Left lung (tissue), 10 donors: ENCODE results near the gene WRAP73. TPM values are rescaled to one million over a fixed set of nuclear protein-coding genes. Genes with fewer than 3 reads are reported as not detected.

ENCODE experiments used
- ATAC-seq: fragments of 200-7000 bp; cut with Tn5 transposase; one replicate; pipeline ENCODE4 v1.9.1; 2020; ENCODE audit warnings: moderate library complexity
- DNase-seq, 4 donors: peaks; one replicate each; pipeline ENCODE4 v3.0.0-alpha.2; 2013 to 2020
- H3K27ac ChIP-seq, 2 donors: fragments of 200-600 bp; sonication (generic) in 1 of 2; one replicate each; pipeline versions ENCODE4 v1.5.0 to v1.8.0; 2020 to 2021
- H3K27me3 ChIP-seq, 2 donors: fragments of 200-600 bp; sonication (generic) in 1 of 2; one replicate each; pipeline versions ENCODE4 v1.5.0 to v1.8.0; 2020 to 2021
- H3K36me3 ChIP-seq, 2 donors: fragments of 200-600 bp; sonication (generic) in 1 of 2; one replicate each; pipeline versions ENCODE4 v1.5.0 to v1.8.0; 2020 to 2021
- H3K4me1 ChIP-seq, 2 donors: fragments of 200-600 bp; one replicate each; pipeline ENCODE4 v1.8.0; 2021
- H3K4me3 ChIP-seq, 2 donors: fragments of 200-600 bp; sonication (generic) in 1 of 2; one replicate each; pipeline versions ENCODE4 v1.5.0 to v1.8.0; 2020 to 2021; ENCODE audit warnings: mild to moderate bottlenecking in 1 of 2
- H3K9me3 ChIP-seq, 2 donors: fragments of 200-600 bp; sonication (generic) in 1 of 2; one replicate each; pipeline versions ENCODE4 v1.5.0 to v1.8.0; 2020 to 2021
- CTCF ChIP-seq, 2 donors: fragments of 200-600 bp; sonication (generic) in 1 of 2; IDR thresholded peaks; one replicate each; pipeline versions ENCODE4 v1.5.0 to v1.8.0; 2021; ENCODE audit warnings: antibody characterized with exemption in 2 of 2
- intact Hi-C, 2 donors: fragments of 100-400 bp; cut with DNase I; formaldehyde crosslinking; loops; one replicate each; pipeline versions ENCODE4 v1.11.2 to v1.14.2; 2022
- polyA plus RNA-seq, 6 donors: library from polyadenylated mRNA; unstranded; fragments of 120-200 nt; gene quantifications; one replicate each; pipeline ENCODE4 v1.2.1, GENCODE V29; 2013; ENCODE audit not compliant: insufficient read length in 6 of 6
- total RNA-seq, 2 donors: library from RNA; stranded (reverse); fragmentation: NEBNext Ultra II Directional; extraction: Animal tissue kit (Norgen Biotek cat#: 25700); gene quantifications; one replicate each; pipeline ENCODE4 v1.2.1, GENCODE V29; 2021
- donor health status: DM: no; HTN: yes; CAD: no.
- donor health status: DM: no; HTN: no; CAD: no.

WRAP73 gene
- total and polyA plus RNA-seq, 8 donors: 14.3 to 23.1 (median 16.0) TPM

GRCh38 chr1:3676581-3677470, 26.9 kb upstream of the WRAP73 start:
- no peaks in the 10 kb centered on the region for H3K36me3 ChIP-seq
- H3K4me1 ChIP-seq: peaks cover 0 to 31% of the 10 kb centered on the region in 2 donors
- no peak for TF ChIP-seq CTCF (IDR thresholded peaks at IDR 0.05)
- peak overlapping the region in 1 of 2 donors; percentile 89 for H3K27ac ChIP-seq
- intact Hi-C loops: no loop called here
- ATAC-seq (no peak), DNase-seq (peak in 1 of 4 donors; percentile 73)
- peaks cover 0 to 39% of the 10 kb centered on the region in 2 donors for H3K27me3 ChIP-seq
- H3K4me3 ChIP-seq: no peak overlapping the region
- no peaks in the 10 kb centered on the region for H3K9me3 ChIP-seq

DNA sequence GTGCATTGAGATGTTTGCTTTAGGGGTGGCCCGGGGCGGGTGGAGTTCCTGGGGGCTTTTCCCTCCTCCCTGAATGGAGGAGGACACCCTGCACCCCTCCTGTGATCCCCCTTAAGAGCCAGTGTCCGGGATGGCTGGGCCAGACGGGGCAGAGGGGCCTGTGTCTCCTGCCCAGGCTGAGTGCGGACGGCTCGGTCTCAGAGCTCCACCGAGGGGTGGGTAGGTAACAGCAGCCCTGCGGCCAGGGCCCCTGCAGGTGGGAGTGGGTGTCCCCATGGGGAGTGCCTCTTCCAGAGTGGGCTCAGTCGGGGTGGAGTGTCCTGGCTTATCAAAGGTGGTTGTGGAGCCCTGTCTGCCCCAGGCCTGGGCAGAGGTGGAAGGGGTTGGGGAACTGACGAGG, 25.5 kb upstream of the WRAP73 start:
- Histone ChIP-seq H3K36me3 (no peaks in the 10 kb centered on the region), H3K27ac (no peak overlapping the region), H3K4me3 (no peak overlapping the region), H3K27me3 (peaks cover 0 to 44% of the 10 kb centered on the region in 2 donors), H3K4me1 (peaks cover 0 to 31% of the 10 kb centered on the region in 2 donors), H3K9me3 (no peaks in the 10 kb centered on the region)
- intact Hi-C loops: no loop called here
- peak in 1 of 4 donors; percentile 69 for DNase-seq
- TF ChIP-seq CTCF (IDR thresholded peaks at IDR 0.05): no peak
- ATAC-seq: no peak

DNA sequence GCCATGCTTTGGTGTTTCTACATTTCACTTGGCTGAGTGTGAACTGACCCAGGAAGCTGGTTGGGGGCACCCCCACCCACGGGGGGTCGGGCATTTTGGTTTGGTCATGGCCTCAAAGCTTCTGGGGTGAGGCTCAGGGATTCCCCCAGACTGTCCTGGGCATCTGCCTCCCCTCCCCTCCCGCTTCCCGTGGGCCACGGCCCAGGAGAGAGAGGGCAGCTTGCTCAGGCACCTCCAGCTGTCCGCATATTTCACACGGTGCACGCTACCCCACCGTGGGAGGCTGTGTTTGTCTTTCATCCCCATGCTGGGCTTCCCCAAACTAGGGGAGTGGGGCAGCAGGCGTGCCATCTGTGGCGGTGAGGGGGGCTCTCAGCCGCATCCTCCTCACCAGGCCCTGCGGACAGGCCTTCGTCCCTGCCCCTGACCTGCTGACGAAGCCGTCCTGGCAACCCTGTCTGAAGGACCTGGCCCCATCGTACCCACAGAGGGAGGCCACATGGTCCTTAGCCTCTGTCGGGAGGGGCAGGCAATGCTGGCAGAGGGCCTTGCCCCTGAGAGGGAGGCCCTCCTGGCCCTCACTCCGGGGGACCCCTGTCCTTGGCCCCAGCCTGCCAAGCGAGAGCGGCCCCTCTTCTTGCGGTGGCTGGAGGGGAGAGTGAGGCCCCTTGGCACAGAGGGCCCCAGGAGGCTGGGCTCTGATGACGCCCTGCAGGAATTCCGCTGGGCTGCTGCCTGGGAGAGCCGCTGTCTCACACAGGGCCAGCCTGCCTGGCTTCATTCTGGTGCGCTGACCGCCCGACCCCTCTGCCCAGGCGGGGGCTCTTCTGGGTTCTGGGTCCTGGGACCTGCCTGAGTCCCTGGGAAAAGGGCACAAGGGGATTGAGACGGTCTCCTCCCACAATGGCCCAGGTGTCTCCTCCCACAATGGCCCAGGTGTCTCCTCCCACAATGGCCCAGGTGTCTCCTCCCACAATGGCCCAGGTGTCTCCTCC, 24.5 kb upstream of the WRAP73 start:
- no peak overlapping the region for H3K4me3 ChIP-seq
- H3K36me3 ChIP-seq: no peaks in the 10 kb centered on the region
- DNase-seq (peak in 3 of 4 donors; percentile 25 to 61 (median 46)), ATAC-seq (peak; percentile 64)
- H3K4me1 ChIP-seq: peaks cover 0 to 34% of the 10 kb centered on the region in 2 donors
- peaks cover 0 to 41% of the 10 kb centered on the region in 2 donors for H3K27me3 ChIP-seq
- intact Hi-C loops: no loop called here
- TF ChIP-seq CTCF (IDR thresholded peaks at IDR 0.05): no peak
- H3K9me3 ChIP-seq: no peaks in the 10 kb centered on the region
- H3K27ac ChIP-seq: no peak overlapping the region

GRCh38 chr1:3673381-3674099, 23.6 kb upstream of the WRAP73 start:
- intact Hi-C loops: no loop called here
- H3K27ac ChIP-seq: no peak overlapping the region
- no peak for TF ChIP-seq CTCF (IDR thresholded peaks at IDR 0.05)

More at GRCh38 chr1:3673381-3674099, 23.6 kb upstream of the WRAP73 start:
- ATAC-seq (no peak), DNase-seq (peak in 1 of 4 donors; percentile 67)
- no peaks in the 10 kb centered on the region for H3K36me3 ChIP-seq
- H3K27me3 ChIP-seq: peaks cover 0 to 41% of the 10 kb centered on the region in 2 donors
- H3K4me3 ChIP-seq: no peak overlapping the region
- H3K9me3 ChIP-seq: no peaks in the 10 kb centered on the region
- peaks cover 6 to 34% of the 10 kb centered on the region in 2 donors for H3K4me1 ChIP-seq
